ENCODE measurements around the gene OR51M1. TPM values are rescaled to one million over a fixed set of nuclear protein-coding genes. Genes with fewer than 3 reads are reported as not detected.
"Not testable (repeated sequence)": the region's sequence is repeated elsewhere in the genome, so short reads cannot be mapped to it uniquely, and the experiment has no call there.

OR51M1 gene
- total RNA-seq, 1 donor from 2014 or later: not detected

DNA sequence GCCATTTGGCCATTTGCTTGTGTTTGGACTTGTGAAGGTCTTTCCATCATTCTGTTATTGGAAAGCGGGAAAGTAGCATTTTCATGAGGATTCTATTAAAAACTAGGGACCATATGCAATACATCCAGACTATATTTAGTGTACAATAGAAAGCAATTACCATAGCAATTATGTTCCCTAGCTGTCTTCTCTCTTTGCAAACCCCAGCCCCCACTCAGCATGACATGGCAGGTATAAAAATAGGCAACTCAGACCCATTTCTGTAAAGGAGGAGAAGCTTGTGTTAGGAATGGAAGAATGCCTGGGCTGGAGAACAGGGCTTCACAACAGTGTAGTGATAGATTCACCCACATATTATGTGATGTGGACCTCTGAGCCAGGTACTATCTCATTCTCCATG is 19.9 kb upstream of the OR51M1 start:
- DNase-seq (ENCODE audit: low read depth): no peak
- H3K4me3 ChIP-seq (ENCODE audit: low read depth, low read length): no peak overlapping the region
- H3K27me3 ChIP-seq (ENCODE audit: control insufficient read depth, insufficient read depth, low read length): no peaks in the 10 kb centered on the region
- H3K36me3 ChIP-seq (ENCODE audit: control insufficient read depth, insufficient read depth, low read length): no peaks in the 10 kb centered on the region
- TF ChIP-seq, protein P1, sequence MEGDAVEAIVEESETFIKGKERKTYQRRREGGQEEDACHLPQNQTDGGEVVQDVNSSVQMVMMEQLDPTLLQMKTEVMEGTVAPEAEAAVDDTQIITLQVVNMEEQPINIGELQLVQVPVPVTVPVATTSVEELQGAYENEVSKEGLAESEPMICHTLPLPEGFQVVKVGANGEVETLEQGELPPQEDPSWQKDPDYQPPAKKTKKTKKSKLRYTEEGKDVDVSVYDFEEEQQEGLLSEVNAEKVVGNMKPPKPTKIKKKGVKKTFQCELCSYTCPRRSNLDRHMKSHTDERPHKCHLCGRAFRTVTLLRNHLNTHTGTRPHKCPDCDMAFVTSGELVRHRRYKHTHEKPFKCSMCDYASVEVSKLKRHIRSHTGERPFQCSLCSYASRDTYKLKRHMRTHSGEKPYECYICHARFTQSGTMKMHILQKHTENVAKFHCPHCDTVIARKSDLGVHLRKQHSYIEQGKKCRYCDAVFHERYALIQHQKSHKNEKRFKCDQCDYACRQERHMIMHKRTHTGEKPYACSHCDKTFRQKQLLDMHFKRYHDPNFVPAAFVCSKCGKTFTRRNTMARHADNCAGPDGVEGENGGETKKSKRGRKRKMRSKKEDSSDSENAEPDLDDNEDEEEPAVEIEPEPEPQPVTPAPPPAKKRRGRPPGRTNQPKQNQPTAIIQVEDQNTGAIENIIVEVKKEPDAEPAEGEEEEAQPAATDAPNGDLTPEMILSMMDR (IDR thresholded peaks at IDR 0.05; ENCODE audit: insufficient read depth, low read length, poor library complexity, severe bottlenecking): no peak

DNA sequence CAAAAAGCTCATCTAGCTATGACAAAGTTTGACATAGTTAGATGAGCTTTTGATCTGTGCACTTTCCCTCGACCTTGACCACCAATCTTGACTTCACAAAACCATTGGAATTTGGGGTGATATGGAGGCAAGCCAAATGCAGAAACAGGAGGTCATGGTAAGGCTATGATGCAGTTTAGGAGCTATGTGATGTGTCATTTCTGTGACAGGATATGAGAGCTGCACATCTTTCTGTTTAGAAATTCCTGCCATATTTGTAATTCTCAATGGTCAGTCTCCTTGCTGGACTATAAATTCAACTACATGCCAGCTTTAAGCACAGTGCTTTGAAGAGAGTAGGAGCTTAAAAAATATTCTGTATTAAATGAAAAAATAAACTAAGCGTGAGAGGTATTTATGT is 19.4 kb upstream of the OR51M1 start:
- H3K36me3 ChIP-seq (ENCODE audit: control insufficient read depth, insufficient read depth, low read length): no peaks in the 10 kb centered on the region
- no peak overlapping the region for H3K4me3 ChIP-seq (ENCODE audit: low read depth, low read length)
- TF ChIP-seq, protein P1 (IDR thresholded peaks at IDR 0.05; ENCODE audit: insufficient read depth, low read length, poor library complexity, severe bottlenecking): no peak
- DNase-seq (ENCODE audit: low read depth): peak; percentile 16
- H3K27me3 ChIP-seq (ENCODE audit: control insufficient read depth, insufficient read depth, low read length): no peaks in the 10 kb centered on the region

DNA sequence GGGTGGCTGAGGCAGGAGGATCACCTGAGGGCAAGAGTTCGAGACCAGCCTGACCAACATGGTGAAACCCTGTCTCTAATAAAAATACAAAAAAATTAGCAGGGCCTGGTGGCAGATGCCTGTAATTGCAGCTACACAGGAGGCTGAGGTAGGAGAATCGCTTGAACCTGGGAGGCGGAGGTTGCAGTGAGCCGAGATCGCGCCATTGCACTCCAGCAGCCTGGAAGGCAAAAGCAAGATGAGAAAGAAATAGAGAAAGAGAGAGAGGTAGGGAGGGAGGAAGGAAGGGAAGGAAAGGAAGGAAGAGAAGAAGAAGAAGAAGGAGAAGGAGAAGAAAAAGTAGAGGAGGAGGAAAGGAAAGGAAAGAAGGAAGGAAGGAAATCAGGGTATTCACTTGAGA is 17.2 kb upstream of the OR51M1 start:
- DNase-seq (ENCODE audit: low read depth); H3K27me3 ChIP-seq (ENCODE audit: control insufficient read depth, insufficient read depth, low read length); H3K4me3 ChIP-seq (ENCODE audit: low read depth, low read length); H3K36me3 ChIP-seq (ENCODE audit: control insufficient read depth, insufficient read depth, low read length): not testable (repeated sequence)

DNA sequence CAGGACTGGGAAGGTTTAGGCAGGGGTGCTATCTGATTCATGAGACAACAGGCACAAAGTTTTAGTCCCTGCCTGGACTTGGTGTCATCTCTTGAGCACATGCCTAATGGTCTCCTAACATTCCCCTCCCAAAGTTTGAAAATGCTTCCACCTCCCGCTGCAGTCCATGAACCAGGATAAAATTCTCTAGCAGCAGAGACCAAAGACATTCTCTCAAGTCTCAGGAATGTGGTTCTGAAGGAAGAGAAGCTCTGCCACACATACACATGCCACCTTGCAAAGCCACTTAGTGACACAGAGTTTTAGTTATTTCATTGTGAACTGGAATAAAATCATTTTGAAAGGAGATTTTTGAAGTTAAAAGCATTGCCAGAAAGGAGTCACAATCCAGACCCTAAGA is 16.8 kb upstream of the OR51M1 start:
- TF ChIP-seq, protein P1 (IDR thresholded peaks at IDR 0.05; ENCODE audit: insufficient read depth, low read length, poor library complexity, severe bottlenecking): no peak
- DNase-seq (ENCODE audit: low read depth): no peak
- Histone ChIP-seq H3K4me3 (ENCODE audit: low read depth, low read length) (no peak overlapping the region), H3K27me3 (ENCODE audit: control insufficient read depth, insufficient read depth, low read length) (no peaks in the 10 kb centered on the region), H3K36me3 (ENCODE audit: control insufficient read depth, insufficient read depth, low read length) (no peaks in the 10 kb centered on the region)

DNA sequence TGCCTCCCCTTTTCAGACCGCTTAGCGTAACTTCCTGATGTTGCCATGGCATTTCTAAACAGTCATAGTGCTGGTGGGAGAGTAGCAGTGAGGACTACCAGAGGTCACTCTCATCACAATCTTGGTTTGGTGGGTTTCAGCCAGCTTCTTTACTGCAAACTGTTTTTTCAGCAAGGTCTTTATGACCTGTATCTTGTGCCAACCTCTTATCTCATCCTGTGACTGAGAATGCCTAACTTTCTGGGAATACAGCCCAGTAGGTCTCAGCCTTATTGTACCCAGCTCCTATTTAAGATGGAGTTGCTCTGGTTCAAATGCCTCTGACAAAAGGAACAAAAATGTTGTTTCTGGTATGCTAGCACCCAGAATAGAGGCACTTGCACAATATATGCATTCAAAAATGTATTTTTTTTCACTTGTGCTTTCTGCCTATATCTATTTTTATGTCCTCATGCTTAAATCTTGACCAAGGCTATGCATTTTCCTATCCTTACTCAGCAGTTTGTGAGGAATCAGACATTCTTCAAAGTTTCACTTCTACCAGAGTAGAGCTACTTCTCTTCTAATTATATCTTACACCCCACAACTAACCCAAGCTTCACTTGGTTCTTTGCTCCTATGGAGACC is 16.1 kb upstream of the OR51M1 start:
- H3K36me3 ChIP-seq (ENCODE audit: control insufficient read depth, insufficient read depth, low read length): no peaks in the 10 kb centered on the region

DNA sequence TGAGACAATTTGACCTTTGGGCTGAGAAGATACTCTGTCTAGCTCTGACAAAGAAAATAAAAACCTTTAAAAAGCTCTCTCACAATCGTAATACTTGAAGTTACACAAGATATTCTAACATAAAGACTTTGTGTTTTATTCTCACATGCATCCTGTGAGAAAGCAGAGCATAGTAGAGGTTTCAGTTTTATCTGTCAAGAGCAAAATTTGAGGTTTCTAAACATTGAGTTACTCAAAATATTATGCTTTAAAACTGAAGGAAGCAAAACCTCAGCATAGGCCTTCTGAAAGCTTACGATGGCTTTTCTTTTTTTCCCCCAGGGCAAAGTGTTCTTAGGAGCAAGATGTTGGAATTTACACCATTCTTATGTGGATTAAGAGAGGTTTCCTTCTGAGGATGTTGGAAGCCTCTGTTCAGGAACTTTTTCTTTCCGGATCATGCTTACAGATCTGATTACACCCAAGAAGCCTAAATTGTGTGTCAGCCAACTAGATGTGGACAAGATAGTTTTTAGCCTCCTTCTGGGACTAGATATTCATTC is 15.0 kb upstream of the OR51M1 start:
- H3K4me3 ChIP-seq (ENCODE audit: low read depth, low read length): no peak overlapping the region
- TF ChIP-seq, protein P1 (IDR thresholded peaks at IDR 0.05; ENCODE audit: insufficient read depth, low read length, poor library complexity, severe bottlenecking): no peak
- no peaks in the 10 kb centered on the region for H3K27me3 ChIP-seq (ENCODE audit: control insufficient read depth, insufficient read depth, low read length)
- DNase-seq (ENCODE audit: low read depth): no peak
- H3K36me3 ChIP-seq (ENCODE audit: control insufficient read depth, insufficient read depth, low read length): no peaks in the 10 kb centered on the region

More for the DNA sequence above, 16.1 kb upstream of the OR51M1 start:
- no peak overlapping the region for H3K4me3 ChIP-seq (ENCODE audit: low read depth, low read length)
- no peaks in the 10 kb centered on the region for H3K27me3 ChIP-seq (ENCODE audit: control insufficient read depth, insufficient read depth, low read length)
- TF ChIP-seq, protein P1 (IDR thresholded peaks at IDR 0.05; ENCODE audit: insufficient read depth, low read length, poor library complexity, severe bottlenecking): no peak
- no peak for DNase-seq (ENCODE audit: low read depth)

All from kidney epithelial cell (primary cell).